ENCODE results near the gene ANXA8. TPM values are rescaled to one million over a fixed set of nuclear protein-coding genes. Genes with fewer than 3 reads are reported as not detected.

Gene ANXA8
- total RNA-seq, 1 donor from 2014 or later = not detected

DNA sequence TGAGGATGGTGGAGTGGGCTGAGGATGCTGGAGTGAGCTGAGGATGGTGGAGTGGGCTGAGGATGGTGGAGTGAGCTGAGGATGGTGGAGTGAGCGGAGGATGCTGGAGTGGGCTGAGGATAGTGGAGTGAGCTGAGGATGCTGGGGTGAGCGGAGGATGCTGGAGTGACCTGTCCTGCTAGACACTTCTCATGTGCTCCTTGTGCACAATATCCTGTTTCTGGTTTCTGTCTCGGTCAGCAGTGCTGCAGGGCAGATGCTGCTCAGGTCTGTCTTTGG lies 29.2 kb downstream of the ANXA8 start:
- H3K27me3 Mint-ChIP-seq (ENCODE audit: unreplicated experiment) = peaks cover 11% of the 10 kb centered on the region
- TF ChIP-seq, protein P1, sequence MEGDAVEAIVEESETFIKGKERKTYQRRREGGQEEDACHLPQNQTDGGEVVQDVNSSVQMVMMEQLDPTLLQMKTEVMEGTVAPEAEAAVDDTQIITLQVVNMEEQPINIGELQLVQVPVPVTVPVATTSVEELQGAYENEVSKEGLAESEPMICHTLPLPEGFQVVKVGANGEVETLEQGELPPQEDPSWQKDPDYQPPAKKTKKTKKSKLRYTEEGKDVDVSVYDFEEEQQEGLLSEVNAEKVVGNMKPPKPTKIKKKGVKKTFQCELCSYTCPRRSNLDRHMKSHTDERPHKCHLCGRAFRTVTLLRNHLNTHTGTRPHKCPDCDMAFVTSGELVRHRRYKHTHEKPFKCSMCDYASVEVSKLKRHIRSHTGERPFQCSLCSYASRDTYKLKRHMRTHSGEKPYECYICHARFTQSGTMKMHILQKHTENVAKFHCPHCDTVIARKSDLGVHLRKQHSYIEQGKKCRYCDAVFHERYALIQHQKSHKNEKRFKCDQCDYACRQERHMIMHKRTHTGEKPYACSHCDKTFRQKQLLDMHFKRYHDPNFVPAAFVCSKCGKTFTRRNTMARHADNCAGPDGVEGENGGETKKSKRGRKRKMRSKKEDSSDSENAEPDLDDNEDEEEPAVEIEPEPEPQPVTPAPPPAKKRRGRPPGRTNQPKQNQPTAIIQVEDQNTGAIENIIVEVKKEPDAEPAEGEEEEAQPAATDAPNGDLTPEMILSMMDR (IDR thresholded peaks at IDR 0.05; ENCODE audit: partially characterized antibody, unreplicated experiment) = no peak
- H3K4me1 Mint-ChIP-seq (ENCODE audit: low read depth, unreplicated experiment) = peaks cover 31% of the 10 kb centered on the region
- H3K27ac Mint-ChIP-seq (ENCODE audit: unreplicated experiment) = no peak overlapping the region
- DNase-seq = no peak
- no peak overlapping the region for H3K4me3 Mint-ChIP-seq (ENCODE audit: unreplicated experiment)
- H3K36me3 Mint-ChIP-seq (ENCODE audit: unreplicated experiment) = no peaks in the 10 kb centered on the region
- peaks cover 5% of the 10 kb centered on the region for H3K9me3 Mint-ChIP-seq (ENCODE audit: unreplicated experiment)

- Mint-ChIP-seq H3K36me3 (ENCODE audit: unreplicated experiment) (no peaks in the 10 kb centered on the region), H3K9me3 (ENCODE audit: unreplicated experiment) (peaks cover 5% of the 10 kb centered on the region), H3K27ac (ENCODE audit: unreplicated experiment) (no peak overlapping the region), H3K4me1 (ENCODE audit: low read depth, unreplicated experiment) (peaks cover 31% of the 10 kb centered on the region), H3K4me3 (ENCODE audit: unreplicated experiment) (no peak overlapping the region), H3K27me3 (ENCODE audit: unreplicated experiment) (peaks cover 11% of the 10 kb centered on the region)
- TF ChIP-seq, protein P1 (IDR thresholded peaks at IDR 0.05; ENCODE audit: partially characterized antibody, unreplicated experiment) = no peak
- no peak for DNase-seq
Measured at GRCh38 chr10:47454008-47454779, 29.7 kb downstream of the ANXA8 start.

DNA sequence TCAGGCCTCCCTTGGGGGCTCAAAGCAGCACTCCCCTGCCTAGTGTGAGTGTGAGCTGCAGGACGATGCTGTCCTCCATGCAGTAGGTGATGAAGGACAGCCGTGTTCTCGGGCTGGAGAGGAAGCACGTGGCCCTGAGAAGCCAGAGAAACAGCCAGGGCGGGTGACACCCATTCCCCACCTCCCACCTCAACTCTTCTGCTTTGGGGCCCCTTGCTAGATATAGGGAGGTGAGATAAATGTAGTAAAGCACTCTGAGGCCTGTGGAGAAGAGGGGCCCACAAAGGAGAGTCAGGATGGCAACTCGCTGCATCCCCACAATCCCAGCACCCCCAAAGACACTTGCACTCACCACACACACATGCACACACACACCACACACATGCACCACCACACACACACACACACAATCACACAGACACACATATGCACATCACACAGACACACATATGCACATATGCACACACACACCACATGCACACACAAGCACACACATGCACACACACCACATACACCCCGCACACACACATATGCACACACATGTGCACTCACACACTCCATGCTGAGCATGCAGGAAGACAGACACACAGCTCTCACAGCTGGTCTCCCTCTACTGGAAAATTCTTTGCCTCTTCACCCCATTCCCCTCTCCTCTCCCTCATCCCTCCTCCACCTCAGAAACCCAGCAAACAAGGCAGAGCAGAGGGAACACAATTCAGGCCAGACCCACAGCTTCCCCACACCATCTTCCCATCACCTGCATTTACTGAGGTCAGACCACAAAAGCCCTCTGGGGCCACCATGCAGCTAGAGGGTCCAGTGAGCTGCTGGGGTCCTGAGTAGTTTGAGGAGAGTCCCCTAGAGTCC lies 30.5 kb downstream of the ANXA8 start:
- H3K4me1 Mint-ChIP-seq (ENCODE audit: low read depth, unreplicated experiment) = peaks cover 24% of the 10 kb centered on the region
- H3K36me3 Mint-ChIP-seq (ENCODE audit: unreplicated experiment) = no peaks in the 10 kb centered on the region
- TF ChIP-seq, protein P1 (IDR thresholded peaks at IDR 0.05; ENCODE audit: partially characterized antibody, unreplicated experiment) = no peak
- H3K4me3 Mint-ChIP-seq (ENCODE audit: unreplicated experiment) = peak overlapping the region; percentile 50
- peaks cover 13% of the 10 kb centered on the region for H3K27me3 Mint-ChIP-seq (ENCODE audit: unreplicated experiment)
- peak overlapping the region; percentile 37 for H3K27ac Mint-ChIP-seq (ENCODE audit: unreplicated experiment)
- no peak for DNase-seq
- H3K9me3 Mint-ChIP-seq (ENCODE audit: unreplicated experiment) = peaks cover 5% of the 10 kb centered on the region

- Mint-ChIP-seq H3K36me3 (ENCODE audit: unreplicated experiment) (no peaks in the 10 kb centered on the region), H3K9me3 (ENCODE audit: unreplicated experiment) (peaks cover 7% of the 10 kb centered on the region), H3K4me1 (ENCODE audit: low read depth, unreplicated experiment) (peaks cover 23% of the 10 kb centered on the region), H3K4me3 (ENCODE audit: unreplicated experiment) (no peak overlapping the region), H3K27ac (ENCODE audit: unreplicated experiment) (no peak overlapping the region), H3K27me3 (ENCODE audit: unreplicated experiment) (peaks cover 15% of the 10 kb centered on the region)
- no peak for DNase-seq
- TF ChIP-seq, protein P1 (IDR thresholded peaks at IDR 0.05; ENCODE audit: partially characterized antibody, unreplicated experiment) = no peak
Measured at GRCh38 chr10:47452495-47453140, 31.3 kb downstream of the ANXA8 start.
